Measurements from ENCODE around the gene HOXD4. TPM values are rescaled to one million over a fixed set of nuclear protein-coding genes. Genes with fewer than 3 reads are reported as not detected.

The HOXD4 gene
- total RNA-seq, 2 donors from 2014 or later, result 1.6 to 3.6 TPM

- intact Hi-C loops (cut with DNase I), result loop anchor here (5.0 to 10.0 kb wide), 3 partner anchors 508 to 1016 kb away; no protein-coding TSS in a partner anchor
- peaks cover 45% of the 10 kb centered on the region for H3K27me3 ChIP-seq
- H3K4me3 ChIP-seq, result peak within 1 kb of the TSS; percentile 41
- no peaks in the 10 kb centered on the region for H3K36me3 ChIP-seq
- H3K27ac ChIP-seq, result peak within 1 kb of the TSS; percentile 75
- TF ChIP-seq, protein P1, sequence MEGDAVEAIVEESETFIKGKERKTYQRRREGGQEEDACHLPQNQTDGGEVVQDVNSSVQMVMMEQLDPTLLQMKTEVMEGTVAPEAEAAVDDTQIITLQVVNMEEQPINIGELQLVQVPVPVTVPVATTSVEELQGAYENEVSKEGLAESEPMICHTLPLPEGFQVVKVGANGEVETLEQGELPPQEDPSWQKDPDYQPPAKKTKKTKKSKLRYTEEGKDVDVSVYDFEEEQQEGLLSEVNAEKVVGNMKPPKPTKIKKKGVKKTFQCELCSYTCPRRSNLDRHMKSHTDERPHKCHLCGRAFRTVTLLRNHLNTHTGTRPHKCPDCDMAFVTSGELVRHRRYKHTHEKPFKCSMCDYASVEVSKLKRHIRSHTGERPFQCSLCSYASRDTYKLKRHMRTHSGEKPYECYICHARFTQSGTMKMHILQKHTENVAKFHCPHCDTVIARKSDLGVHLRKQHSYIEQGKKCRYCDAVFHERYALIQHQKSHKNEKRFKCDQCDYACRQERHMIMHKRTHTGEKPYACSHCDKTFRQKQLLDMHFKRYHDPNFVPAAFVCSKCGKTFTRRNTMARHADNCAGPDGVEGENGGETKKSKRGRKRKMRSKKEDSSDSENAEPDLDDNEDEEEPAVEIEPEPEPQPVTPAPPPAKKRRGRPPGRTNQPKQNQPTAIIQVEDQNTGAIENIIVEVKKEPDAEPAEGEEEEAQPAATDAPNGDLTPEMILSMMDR (IDR thresholded peaks at IDR 0.05), result no peak
- peak within 1 kb of the TSS; percentile 67 to 70 for H3K9ac ChIP-seq (ENCODE audit: low read depth in 2 of 2, low read length in 2 of 2)
- peak; percentile 72 for DNase-seq
- no peaks in the 10 kb centered on the region for H3K4me1 ChIP-seq
- H3K9me3 ChIP-seq, result no peaks in the 10 kb centered on the region
These were observed 22.2 kb upstream of the HOXD4 start, which contains the start of gene HOXD8 for GRCh38 chr2:176128982-176129796. Gene HOXD8, plus strand, starts transcription at chr2:176129705. Its CDS starts 662 bp downstream, at chr2:176130367.

- H3K36me3 ChIP-seq, result no peaks in the 10 kb centered on the region
- peak overlapping the region; percentile 41 for H3K4me3 ChIP-seq
- H3K27ac ChIP-seq, result peak overlapping the region; percentile 75
- no peaks in the 10 kb centered on the region for H3K9me3 ChIP-seq
- H3K4me1 ChIP-seq, result no peaks in the 10 kb centered on the region
- H3K9ac ChIP-seq (ENCODE audit: low read depth in 2 of 2, low read length in 2 of 2), result peak overlapping the region in 1 of 2 donors; percentile 70
- intact Hi-C loops (cut with DNase I), result loop anchor here (5.0 to 10.0 kb wide), 3 partner anchors 508 to 1015 kb away; no protein-coding TSS in a partner anchor
- H3K27me3 ChIP-seq, result peaks cover 39% of the 10 kb centered on the region
- TF ChIP-seq, protein P1 (IDR thresholded peaks at IDR 0.05), result no peak
- DNase-seq, result no peak
These were observed 21.6 kb upstream of the HOXD4 start for GRCh38 chr2:176129813-176130146.

GRCh38 chr2:176130147-176130956 lies 21.0 kb upstream of the HOXD4 start:
- TF ChIP-seq, protein P1 (IDR thresholded peaks at IDR 0.05), result no peak
- no peak for DNase-seq
- Histone ChIP-seq H3K4me1 (no peaks in the 10 kb centered on the region), H3K27me3 (peaks cover 33% of the 10 kb centered on the region), H3K9ac (ENCODE audit: low read depth in 2 of 2, low read length in 2 of 2) (peak overlapping the region; percentile 63 to 70), H3K36me3 (no peaks in the 10 kb centered on the region), H3K27ac (peak overlapping the region; percentile 75), H3K9me3 (no peaks in the 10 kb centered on the region), H3K4me3 (peak overlapping the region; percentile 41)
- intact Hi-C loops (cut with DNase I), result no loop called here

DNA sequence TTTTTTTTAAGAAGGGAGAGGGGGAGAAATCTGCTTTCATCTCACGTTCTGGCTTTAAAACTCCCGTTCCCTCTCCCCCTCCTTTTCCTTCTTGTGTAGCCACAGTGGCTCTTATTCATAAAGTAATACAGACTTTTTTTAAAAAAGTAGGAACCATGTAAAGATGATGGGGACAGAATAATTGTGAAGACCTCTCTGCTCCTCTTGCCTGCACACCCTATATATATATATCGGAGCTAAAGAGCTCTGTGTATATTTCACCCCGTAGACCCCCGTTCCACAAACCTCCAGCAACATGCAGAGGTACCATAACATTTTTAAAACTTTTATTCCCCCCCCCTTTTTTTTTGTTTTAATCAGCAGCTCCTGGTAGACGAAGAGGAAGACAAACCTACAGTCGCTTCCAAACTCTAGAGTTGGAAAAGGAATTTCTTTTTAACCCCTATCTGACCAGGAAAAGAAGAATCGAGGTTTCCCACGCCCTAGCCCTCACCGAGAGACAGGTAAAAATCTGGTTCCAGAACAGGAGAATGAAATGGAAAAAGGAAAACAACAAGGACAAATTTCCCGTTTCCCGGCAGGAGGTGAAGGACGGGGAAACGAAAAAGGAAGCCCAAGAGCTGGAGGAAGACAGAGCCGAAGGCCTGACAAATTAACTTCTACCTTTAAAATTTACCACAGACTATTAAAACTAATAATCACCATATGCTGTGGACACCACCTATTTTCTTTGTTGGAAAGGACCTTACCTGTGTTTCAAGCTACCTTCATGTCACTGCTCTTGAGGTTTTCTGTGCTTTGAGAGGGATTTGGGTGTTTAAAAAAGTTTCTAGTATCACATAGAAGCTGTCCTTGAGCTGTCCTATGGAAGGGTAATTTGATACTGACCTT lies 20.1 kb upstream of the HOXD4 start:
- Histone ChIP-seq H3K36me3 (no peaks in the 10 kb centered on the region), H3K4me1 (no peaks in the 10 kb centered on the region), H3K9me3 (no peaks in the 10 kb centered on the region), H3K4me3 (peak overlapping the region; percentile 41), H3K9ac (ENCODE audit: low read depth in 2 of 2, low read length in 2 of 2) (peak overlapping the region; percentile 36 to 63), H3K27ac (peak overlapping the region; percentile 75), H3K27me3 (peaks cover 29% of the 10 kb centered on the region)
- intact Hi-C loops (cut with DNase I), result no loop called here
- TF ChIP-seq, protein P1 (IDR thresholded peaks at IDR 0.05), result no peak
- DNase-seq, result no peak

GRCh38 chr2:176131848-176132158 lies 19.5 kb upstream of the HOXD4 start:
- TF ChIP-seq, protein P1 (IDR thresholded peaks at IDR 0.05), result no peak
- Histone ChIP-seq H3K27ac (no peak overlapping the region), H3K9ac (ENCODE audit: low read depth in 2 of 2, low read length in 2 of 2) (peak overlapping the region in 1 of 2 donors; percentile 63), H3K4me3 (no peak overlapping the region), H3K9me3 (no peaks in the 10 kb centered on the region), H3K36me3 (no peaks in the 10 kb centered on the region), H3K4me1 (no peaks in the 10 kb centered on the region), H3K27me3 (peaks cover 28% of the 10 kb centered on the region)
- intact Hi-C loops (cut with DNase I), result no loop called here
- DNase-seq, result no peak
